OCI-LY3 (cell line): Measurements from ENCODE around the gene EDA.

Experiments used
- CTCF ChIP-seq: fragments of 200-600, 300-600 bp; sonication (generic); IDR thresholded peaks from 2 replicates; pipeline ENCODE4 v1.5.1; 2014; ENCODE audit warnings: antibody characterized with exemption, low read length, low read depth
- EZH2phosphoT487 ChIP-seq: fragments of 200-600 bp; shearing (Covaris generic); IDR thresholded peaks from 2 replicates; pipeline ENCODE4 v1.6.1; 2018; ENCODE audit warnings: antibody characterized with exemption, mixed run types, low read depth

- TF ChIP-seq EZH2phosphoT487 = no peak
- no peak for TF ChIP-seq CTCF
Observed at GRCh38 chrX:69951753-69952152, 335.8 kb downstream of the EDA start.
